Kidney epithelial cell (primary cell): Measurements from ENCODE around the gene SGMS1. TPM values are rescaled to one million over a fixed set of nuclear protein-coding genes. Genes with fewer than 3 reads are reported as not detected.

Experiments used
- DNase-seq: peaks from one replicate; pipeline ENCODE4 v3.0.0-alpha.2; 2010; ENCODE audit warnings: low read depth
- H3K27me3 ChIP-seq: 2 replicates; pipeline ENCODE4 v1.6.0; 2011; ENCODE audit warnings: low read length; ENCODE audit not compliant: control insufficient read depth, insufficient read depth
- H3K36me3 ChIP-seq: 2 replicates; pipeline ENCODE4 v1.5.1; 2011; ENCODE audit warnings: low read length; ENCODE audit not compliant: control insufficient read depth, insufficient read depth
- H3K4me3 ChIP-seq: 2 replicates; pipeline ENCODE4 v1.5.1; 2011; ENCODE audit warnings: low read depth, mild to moderate bottlenecking, control low read depth, low read length
- CTCF ChIP-seq: IDR thresholded peaks from 2 replicates; pipeline ENCODE4 v1.5.1; 2011; ENCODE audit warnings: mild to moderate bottlenecking, moderate library complexity, low read length, control low read depth, inconsistent platforms; ENCODE audit not compliant: insufficient read depth, poor library complexity, severe bottlenecking
- total RNA-seq: library from RNA; depleted of rRNA; stranded (reverse); fragments of >200 nt; gene quantifications from 2 replicates; pipeline ENCODE4 v1.2.3, GENCODE V29; 2015

The SGMS1 gene
- total RNA-seq, 1 donor from 2014 or later = 27.0 TPM

- no peak for TF ChIP-seq CTCF
- Histone ChIP-seq H3K4me3 (no peak overlapping the region), H3K36me3 (no peaks in the 10 kb centered on the region), H3K27me3 (no peaks in the 10 kb centered on the region)
- DNase-seq = peak; percentile 95
Measured at GRCh38 chr10:50470798-50471582, 152.8 kb downstream of the SGMS1 start.

- H3K4me3 ChIP-seq = no peak overlapping the region
- no peaks in the 10 kb centered on the region for H3K36me3 ChIP-seq
- TF ChIP-seq CTCF = no peak
- H3K27me3 ChIP-seq = no peaks in the 10 kb centered on the region
- DNase-seq = no peak
Measured at GRCh38 chr10:50470345-50470744, 153.4 kb downstream of the SGMS1 start.

GRCh38 chr10:50469778-50470193 lies 154.0 kb downstream of the SGMS1 start:
- Histone ChIP-seq H3K4me3 (no peak overlapping the region), H3K27me3 (no peaks in the 10 kb centered on the region), H3K36me3 (no peaks in the 10 kb centered on the region)
- TF ChIP-seq CTCF = no peak
- DNase-seq = no peak

- DNase-seq = no peak
- TF ChIP-seq CTCF = no peak
- no peaks in the 10 kb centered on the region for H3K27me3 ChIP-seq
- no peak overlapping the region for H3K4me3 ChIP-seq
- no peaks in the 10 kb centered on the region for H3K36me3 ChIP-seq
Measured at GRCh38 chr10:50469288-50469687, 154.5 kb downstream of the SGMS1 start.

GRCh38 chr10:50467209-50467608 lies 156.5 kb downstream of the SGMS1 start:
- H3K36me3 ChIP-seq = no peaks in the 10 kb centered on the region
- H3K27me3 ChIP-seq = no peaks in the 10 kb centered on the region
- TF ChIP-seq CTCF = no peak
- no peak for DNase-seq
- no peak overlapping the region for H3K4me3 ChIP-seq

- no peaks in the 10 kb centered on the region for H3K36me3 ChIP-seq
- no peaks in the 10 kb centered on the region for H3K27me3 ChIP-seq
- H3K4me3 ChIP-seq = no peak overlapping the region
- no peak for DNase-seq
- no peak for TF ChIP-seq CTCF
Measured at GRCh38 chr10:50464004-50464409, 159.7 kb downstream of the SGMS1 start.
